ENCODE results near the gene C11orf86.

Gene C11orf86

GRCh38 chr11:66976925-66977324 lies 1.8 kb downstream of the C11orf86 start:
- no peaks in the 10 kb centered on the region for H4K20me1 ChIP-seq (ENCODE audit: insufficient read depth, low read length, poor library complexity, severe bottlenecking)
- H3F3A ChIP-seq (ENCODE audit: low read depth) = no peaks in the 10 kb centered on the region
- H3K9me3 ChIP-seq (ENCODE audit: insufficient read depth, low read depth, low read length) = no peaks in the 10 kb centered on the region
- peaks cover 1% of the 10 kb centered on the region for H3K4me1 ChIP-seq (ENCODE audit: insufficient read depth, low read length, poor library complexity, severe bottlenecking)
- no peak overlapping the region for H3K4me2 ChIP-seq (ENCODE audit: low read depth, low read length, poor library complexity, severe bottlenecking)
- H3K9me2 ChIP-seq (replicated peaks; ENCODE audit: low read depth, low read length) = no peaks in the 10 kb centered on the region
- no peak overlapping the region for H3K9ac ChIP-seq (ENCODE audit: low read depth, low read length, poor library complexity, severe bottlenecking)
- H3K36me3 ChIP-seq (ENCODE audit: insufficient read depth, low read length) = no peaks in the 10 kb centered on the region
- no peaks in the 10 kb centered on the region for H3K79me2 ChIP-seq (ENCODE audit: insufficient read depth, low read length)
- no peak overlapping the region for H3K4me3 ChIP-seq (ENCODE audit: low read length, poor library complexity, severe bottlenecking)
- no peaks in the 10 kb centered on the region for H3K27me3 ChIP-seq (ENCODE audit: insufficient read depth, low read length, poor library complexity, severe bottlenecking)
- TF ChIP-seq EZH2phosphoT487 (IDR thresholded peaks at IDR 0.05; ENCODE audit: borderline replicate concordance) = no peak
- no peak for TF ChIP-seq CTCF (conservative IDR thresholded peaks at IDR 0.05; ENCODE audit: low read length)
- H2AFZ ChIP-seq (ENCODE audit: low read length) = no peak overlapping the region

GRCh38 chr11:66978229-66978628 lies 3.1 kb downstream of the C11orf86 start:
- no peak overlapping the region for H3K4me2 ChIP-seq (ENCODE audit: low read depth, low read length, poor library complexity, severe bottlenecking)
- H3K27me3 ChIP-seq (ENCODE audit: insufficient read depth, low read length, poor library complexity, severe bottlenecking) = no peaks in the 10 kb centered on the region
- H2AFZ ChIP-seq (ENCODE audit: low read length) = no peak overlapping the region
- H3F3A ChIP-seq (ENCODE audit: low read depth) = no peaks in the 10 kb centered on the region
- peaks cover 5% of the 10 kb centered on the region for H3K4me1 ChIP-seq (ENCODE audit: insufficient read depth, low read length, poor library complexity, severe bottlenecking)
- H3K79me2 ChIP-seq (ENCODE audit: insufficient read depth, low read length) = no peaks in the 10 kb centered on the region
- H3K4me3 ChIP-seq (ENCODE audit: low read length, poor library complexity, severe bottlenecking) = no peak overlapping the region
- no peaks in the 10 kb centered on the region for H3K9me3 ChIP-seq (ENCODE audit: insufficient read depth, low read depth, low read length)
- no peak overlapping the region for H3K9ac ChIP-seq (ENCODE audit: low read depth, low read length, poor library complexity, severe bottlenecking)
- no peaks in the 10 kb centered on the region for H3K9me2 ChIP-seq (replicated peaks; ENCODE audit: low read depth, low read length)
- H3K36me3 ChIP-seq (ENCODE audit: insufficient read depth, low read length) = no peaks in the 10 kb centered on the region
- H4K20me1 ChIP-seq (ENCODE audit: insufficient read depth, low read length, poor library complexity, severe bottlenecking) = no peaks in the 10 kb centered on the region
- TF ChIP-seq EZH2phosphoT487 (IDR thresholded peaks at IDR 0.05; ENCODE audit: borderline replicate concordance) (no peak), CTCF (conservative IDR thresholded peaks at IDR 0.05; ENCODE audit: low read length) (no peak)

DNA sequence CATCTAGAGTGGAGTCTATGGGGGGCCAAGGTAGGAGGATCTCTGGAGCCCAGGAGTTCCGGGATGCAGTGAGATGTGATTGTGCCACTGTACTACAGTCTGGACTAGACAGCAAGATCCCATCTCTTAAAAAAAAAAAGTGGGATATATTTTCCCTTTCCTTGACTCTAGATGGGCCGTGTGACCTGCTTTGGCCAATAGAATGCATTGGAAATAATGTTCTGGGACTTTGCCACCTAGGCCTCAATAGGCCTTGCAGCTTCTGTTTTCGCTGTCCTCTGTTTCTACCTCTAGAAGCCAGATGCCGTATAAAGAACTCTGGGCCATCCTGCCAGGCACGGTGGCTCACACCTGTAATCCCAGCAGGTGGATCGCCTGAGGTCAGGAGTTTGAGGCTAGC lies 3.6 kb downstream of the C11orf86 start:
- Histone ChIP-seq H3K9me2 (replicated peaks; ENCODE audit: low read depth, low read length) (no peaks in the 10 kb centered on the region), H2AFZ (ENCODE audit: low read length) (no peak overlapping the region), H3K4me1 (ENCODE audit: insufficient read depth, low read length, poor library complexity, severe bottlenecking) (peaks cover 5% of the 10 kb centered on the region), H3K9me3 (ENCODE audit: insufficient read depth, low read depth, low read length) (no peaks in the 10 kb centered on the region), H3K27me3 (ENCODE audit: insufficient read depth, low read length, poor library complexity, severe bottlenecking) (no peaks in the 10 kb centered on the region), H3K4me3 (ENCODE audit: low read length, poor library complexity, severe bottlenecking) (no peak overlapping the region), H3K4me2 (ENCODE audit: low read depth, low read length, poor library complexity, severe bottlenecking) (no peak overlapping the region), H3F3A (ENCODE audit: low read depth) (no peaks in the 10 kb centered on the region), H3K36me3 (ENCODE audit: insufficient read depth, low read length) (no peaks in the 10 kb centered on the region), H3K9ac (ENCODE audit: low read depth, low read length, poor library complexity, severe bottlenecking) (no peak overlapping the region), H4K20me1 (ENCODE audit: insufficient read depth, low read length, poor library complexity, severe bottlenecking) (no peaks in the 10 kb centered on the region), H3K79me2 (ENCODE audit: insufficient read depth, low read length) (no peaks in the 10 kb centered on the region)
- TF ChIP-seq EZH2phosphoT487 (IDR thresholded peaks at IDR 0.05; ENCODE audit: borderline replicate concordance) = no peak
- TF ChIP-seq CTCF (conservative IDR thresholded peaks at IDR 0.05; ENCODE audit: low read length) = no peak

Data from Loucy (cell line).